HepG2 (cell line): ENCODE data around the gene NUDT8. TPM values are rescaled to one million over a fixed set of nuclear protein-coding genes. Genes with fewer than 3 reads are reported as not detected.

ENCODE experiments used
- AGO1 ChIP-seq: fragments of 200-400 bp; formaldehyde crosslinking; IDR thresholded peaks from 2 replicates; pipeline ENCODE4 v1.6.1; 2017; ENCODE audit warnings: mild to moderate bottlenecking, low read depth, low read length, moderate library complexity; ENCODE audit not compliant: poor library complexity, severe bottlenecking
- DDIT3 ChIP-seq: sonication (generic); formaldehyde crosslinking; IDR thresholded peaks from 2 replicates; pipeline ENCODE4 v1.4.0; 2020; ENCODE audit warnings: mild to moderate bottlenecking, missing genetic modification reagents
- FOXC1 ChIP-seq: sonication (generic); formaldehyde crosslinking; IDR thresholded peaks from 2 replicates; pipeline ENCODE4 v1.8.0; 2022; ENCODE audit warnings: mild to moderate bottlenecking, missing genetic modification reagents, borderline replicate concordance
- HMGXB4 ChIP-seq, 2 experiments: sonication (generic) in 1 of 2; formaldehyde crosslinking in 1 of 2; IDR thresholded peaks; 2 replicates each; pipeline versions ENCODE4 v1.4.0 to v1.6.1; 2018 to 2020; ENCODE audit warnings: missing genetic modification reagents in 2 of 2, borderline replicate concordance in 1 of 2, low read depth in 1 of 2, mild to moderate bottlenecking in 1 of 2, missing biosample characterization in 1 of 2
- IKZF4 ChIP-seq: sonication (generic); formaldehyde crosslinking; IDR thresholded peaks from 2 replicates; pipeline ENCODE4 v1.5.1; 2020; ENCODE audit warnings: borderline replicate concordance, mild to moderate bottlenecking, low read depth, missing genetic modification reagents; ENCODE audit errors: not compliant biosample characterization
- MEIS1 ChIP-seq: sonication (generic); formaldehyde crosslinking; IDR thresholded peaks from 2 replicates; pipeline ENCODE4 v1.9.0; 2021; ENCODE audit warnings: mild to moderate bottlenecking, missing genetic modification reagents, moderate library complexity, borderline replicate concordance
- MIXL1 ChIP-seq: IDR thresholded peaks from 2 replicates; pipeline ENCODE4 v1.6.1; 2016
- NR2F2 ChIP-seq: IDR thresholded peaks from 2 replicates; pipeline ENCODE4 v1.6.1; 2012; ENCODE audit warnings: low read depth, inconsistent platforms, borderline replicate concordance
- RARA ChIP-seq: IDR thresholded peaks from 2 replicates; pipeline ENCODE4 v1.6.1; 2016; ENCODE audit warnings: missing genetic modification reagents, missing compliant biosample characterization
- RBFOX2 ChIP-seq: fragments of 200-400 bp; formaldehyde crosslinking; IDR thresholded peaks from 2 replicates; pipeline ENCODE4 v1.6.1; 2017; ENCODE audit warnings: low read depth, mild to moderate bottlenecking, low read length
- SNAPC2 ChIP-seq: sonication (generic); formaldehyde crosslinking; IDR thresholded peaks from 2 replicates; pipeline ENCODE4 v1.8.1; 2022; ENCODE audit warnings: mild to moderate bottlenecking, missing genetic modification reagents
- ZBED4 ChIP-seq: sonication (generic); formaldehyde crosslinking; IDR thresholded peaks from 2 replicates; pipeline ENCODE4 v1.4.0; 2020; ENCODE audit warnings: missing genetic modification reagents, borderline replicate concordance
- ZNF225 ChIP-seq: sonication (generic); formaldehyde crosslinking; IDR thresholded peaks from 2 replicates; pipeline ENCODE4 v1.4.0; 2020; ENCODE audit warnings: mild to moderate bottlenecking, missing genetic modification reagents
- ZNF292 ChIP-seq: sonication (generic); formaldehyde crosslinking; IDR thresholded peaks from 2 replicates; pipeline ENCODE4 v1.8.1; 2022; ENCODE audit warnings: mild to moderate bottlenecking, low read depth, missing genetic modification reagents, borderline replicate concordance
- ZNF563 ChIP-seq: sonication (generic); formaldehyde crosslinking; IDR thresholded peaks from 2 replicates; pipeline ENCODE4 v1.8.0; 2022; ENCODE audit warnings: mild to moderate bottlenecking, moderate library complexity, missing genetic modification reagents
- ZNF772 ChIP-seq: sonication (generic); formaldehyde crosslinking; IDR thresholded peaks from 2 replicates; pipeline ENCODE4 v1.5.0; 2020; ENCODE audit warnings: mild to moderate bottlenecking, missing genetic modification reagents
- polyA plus RNA-seq, 8 experiments: library from polyadenylated mRNA; depleted of rRNA in 3 of 8; stranded (reverse) in 7 of 8; unstranded in 1 of 8; fragments of >200 nt; fragmentation: Illumina TruSeq in 4 of 8; extraction: Trizol in 4 of 8; gene quantifications; 2 replicates each; pipeline versions ENCODE4 v1.2.1 to v1.2.3, GENCODE V29; 2011 to 2016; ENCODE audit warnings: low read depth in 4 of 8, missing spikeins in 1 of 8, mixed read lengths in 1 of 8; ENCODE audit not compliant: insufficient read depth in 1 of 8
- total RNA-seq, 5 experiments: library from RNA; depleted of rRNA; stranded (reverse); fragments of >200 nt; fragmentation: Illumina TruSeq; extraction: Trizol; gene quantifications; 2 replicates each; pipeline ENCODE4 v1.2.3, GENCODE V29; 2016; ENCODE audit warnings: low read depth in 1 of 5

Gene NUDT8
- total and polyA plus RNA-seq, 2 of the 13 experiments (the other 11 are each of a cell fraction or from before 2014, with no cell fraction given) = 6.7 to 25.8 TPM

- TF ChIP-seq ZNF225 (CRISPR knock-in tag) (no peak), ZNF292 (CRISPR knock-in tag) (no peak), AGO1 (peak; percentile 76), IKZF4 (CRISPR knock-in tag) (no peak), NR2F2 (no peak), MIXL1 (CRISPR knock-in tag) (no peak), RBFOX2 (0 out of 2 replicates have a peak, but pooled peaks have one; percentile 17), DDIT3 (CRISPR knock-in tag) (no peak), ZNF772 (CRISPR knock-in tag) (no peak), RARA (CRISPR knock-in tag) (no peak), SNAPC2 (CRISPR knock-in tag) (no peak), MEIS1 (no peak), HMGXB4 (CRISPR knock-in tag; IDR thresholded peaks at IDR 0.05; ENCODE audit: borderline replicate concordance in 1 of 2, low read depth in 1 of 2) (no peak), ZNF563 (CRISPR knock-in tag) (no peak), FOXC1 (CRISPR knock-in tag) (no peak), ZBED4 (CRISPR knock-in tag) (no peak)
Observed at GRCh38 chr11:67613960-67614715, 15.6 kb downstream of the NUDT8 start (continued).
